ENCODE results near the gene CLTCL1.

DNA sequence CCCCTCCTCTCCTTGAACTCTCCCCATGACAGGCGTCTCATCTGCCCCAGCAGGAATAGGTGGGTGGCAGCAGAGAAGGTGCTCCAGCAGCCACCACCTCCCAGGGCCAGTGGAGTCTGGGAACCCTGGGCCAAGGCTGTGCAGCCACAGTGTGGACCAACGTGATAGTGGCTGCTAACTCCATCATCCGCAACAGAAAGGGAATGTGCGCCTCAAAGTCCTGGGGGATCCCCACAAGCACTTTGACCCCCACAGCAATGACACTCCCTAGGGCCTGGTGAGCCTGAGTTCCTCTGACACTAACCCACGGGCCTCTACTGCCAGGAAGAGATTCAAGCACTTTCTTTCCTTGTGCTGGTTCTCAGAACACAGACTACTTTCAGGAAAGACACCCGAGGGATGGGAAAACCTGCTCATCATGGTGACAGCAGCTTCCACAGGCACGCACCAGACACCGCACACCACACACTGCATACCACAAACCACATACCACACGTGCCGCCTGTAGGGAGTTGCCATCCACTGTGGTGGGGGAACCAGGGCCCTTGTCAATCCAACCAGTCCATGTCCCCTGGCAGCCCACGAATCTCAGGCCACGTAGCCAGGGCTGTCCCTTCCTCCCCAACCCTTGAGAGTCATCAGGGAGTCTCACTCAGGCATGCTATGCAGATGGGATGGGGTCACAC lies 109.6 kb downstream of the CLTCL1 start:
- TF ChIP-seq CTCF (IDR thresholded peaks at IDR 0.05; ENCODE audit: insufficient read depth, low read length) (no peak), SPI1 (IDR thresholded peaks at IDR 0.05; ENCODE audit: borderline replicate concordance, low read depth) (no peak), GABPA (IDR thresholded peaks at IDR 0.05; ENCODE audit: low read depth) (no peak)
- TF ChIP-seq, protein P1, sequence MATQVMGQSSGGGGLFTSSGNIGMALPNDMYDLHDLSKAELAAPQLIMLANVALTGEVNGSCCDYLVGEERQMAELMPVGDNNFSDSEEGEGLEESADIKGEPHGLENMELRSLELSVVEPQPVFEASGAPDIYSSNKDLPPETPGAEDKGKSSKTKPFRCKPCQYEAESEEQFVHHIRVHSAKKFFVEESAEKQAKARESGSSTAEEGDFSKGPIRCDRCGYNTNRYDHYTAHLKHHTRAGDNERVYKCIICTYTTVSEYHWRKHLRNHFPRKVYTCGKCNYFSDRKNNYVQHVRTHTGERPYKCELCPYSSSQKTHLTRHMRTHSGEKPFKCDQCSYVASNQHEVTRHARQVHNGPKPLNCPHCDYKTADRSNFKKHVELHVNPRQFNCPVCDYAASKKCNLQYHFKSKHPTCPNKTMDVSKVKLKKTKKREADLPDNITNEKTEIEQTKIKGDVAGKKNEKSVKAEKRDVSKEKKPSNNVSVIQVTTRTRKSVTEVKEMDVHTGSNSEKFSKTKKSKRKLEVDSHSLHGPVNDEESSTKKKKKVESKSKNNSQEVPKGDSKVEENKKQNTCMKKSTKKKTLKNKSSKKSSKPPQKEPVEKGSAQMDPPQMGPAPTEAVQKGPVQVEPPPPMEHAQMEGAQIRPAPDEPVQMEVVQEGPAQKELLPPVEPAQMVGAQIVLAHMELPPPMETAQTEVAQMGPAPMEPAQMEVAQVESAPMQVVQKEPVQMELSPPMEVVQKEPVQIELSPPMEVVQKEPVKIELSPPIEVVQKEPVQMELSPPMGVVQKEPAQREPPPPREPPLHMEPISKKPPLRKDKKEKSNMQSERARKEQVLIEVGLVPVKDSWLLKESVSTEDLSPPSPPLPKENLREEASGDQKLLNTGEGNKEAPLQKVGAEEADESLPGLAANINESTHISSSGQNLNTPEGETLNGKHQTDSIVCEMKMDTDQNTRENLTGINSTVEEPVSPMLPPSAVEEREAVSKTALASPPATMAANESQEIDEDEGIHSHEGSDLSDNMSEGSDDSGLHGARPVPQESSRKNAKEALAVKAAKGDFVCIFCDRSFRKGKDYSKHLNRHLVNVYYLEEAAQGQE (IDR thresholded peaks at IDR 0.05; ENCODE audit: insufficient replicate concordance, low read depth): no peak
